Activated CD4-positive, alpha-beta T cell treated with anti-CD3 and anti-CD28 coated beads, Interleukin-2, Interleukin-6, amounts not matched to agents 100 ng/mL and 50 ng/mL, durations not matched to agents 16 hours and 8 hours (primary cell): ENCODE results near the gene UGT1A4.

ENCODE experiments used
- DNase-seq: peaks from one replicate; pipeline ENCODE4 v3.0.0-alpha.2; 2020

The UGT1A4 gene

GRCh38 chr2:233792720-233793119, 74.2 kb downstream of the UGT1A4 start:
- no peak for DNase-seq

GRCh38 chr2:233793465-233794127, 75.1 kb downstream of the UGT1A4 start:
- DNase-seq: no peak

GRCh38 chr2:233794128-233794658, 75.7 kb downstream of the UGT1A4 start:
- DNase-seq: no peak

DNA sequence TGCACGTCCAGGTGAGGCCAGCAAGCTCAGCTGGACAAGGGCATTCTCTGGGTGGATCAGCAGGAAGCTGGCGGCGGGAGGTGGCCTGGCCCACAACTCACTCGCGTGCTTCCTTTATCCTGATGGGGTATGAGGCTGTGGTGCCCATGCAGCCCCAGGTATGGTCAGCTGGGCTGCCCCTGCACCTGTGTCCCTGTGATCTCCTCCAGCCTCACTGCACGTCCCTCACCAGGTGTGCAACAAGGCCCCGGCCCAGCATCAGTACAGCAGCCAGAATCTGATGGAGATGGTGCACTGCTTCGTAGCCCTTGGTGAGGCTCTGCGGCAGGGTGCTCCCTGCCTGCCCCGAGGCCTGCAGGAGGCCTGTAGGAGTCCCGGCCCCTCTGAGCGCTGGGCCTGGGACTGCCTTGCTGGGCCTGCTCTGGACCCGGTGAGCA, 77.2 kb downstream of the UGT1A4 start:
- no peak for DNase-seq

GRCh38 chr2:233796254-233796653, 77.7 kb downstream of the UGT1A4 start:
- DNase-seq: no peak

DNA sequence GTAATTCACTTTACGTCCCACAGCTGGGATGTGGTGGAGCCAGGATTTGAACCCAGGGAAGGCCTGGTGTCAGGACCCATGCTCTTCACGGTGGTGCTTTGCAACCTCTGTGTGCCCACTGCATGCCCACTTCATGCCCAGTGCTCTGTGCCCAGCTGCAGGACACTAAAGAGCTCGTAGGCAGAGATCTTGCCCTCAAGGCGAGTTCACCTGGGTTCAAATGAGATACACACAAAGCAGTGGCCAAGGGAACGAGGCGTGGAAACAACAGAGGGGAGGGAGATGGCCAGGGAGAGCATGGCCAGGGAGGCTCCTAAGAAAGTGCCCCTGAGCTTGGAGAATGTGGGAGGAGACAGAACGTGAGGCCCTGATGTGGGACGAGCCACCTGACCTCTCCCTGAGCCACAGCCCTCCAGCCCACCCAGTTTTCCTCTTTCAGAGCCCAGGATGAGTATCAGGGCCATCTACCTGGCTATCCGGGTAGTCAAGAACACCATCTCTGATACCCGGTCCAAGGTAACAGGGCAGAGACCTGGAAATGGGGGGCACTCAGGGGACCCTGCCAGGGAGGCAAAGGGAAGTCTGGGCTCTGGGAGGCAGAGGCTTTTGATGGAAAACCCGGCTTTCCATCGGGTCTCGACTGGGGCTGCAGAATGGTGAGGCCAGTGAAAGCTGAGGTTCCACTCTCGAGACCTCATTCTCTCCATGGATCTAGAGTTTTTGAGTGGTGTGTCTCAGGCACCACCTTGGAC, 80.0 kb downstream of the UGT1A4 start:
- DNase-seq: no peak

GRCh38 chr2:233799087-233799665, 80.6 kb downstream of the UGT1A4 start:
- no peak for DNase-seq

DNA sequence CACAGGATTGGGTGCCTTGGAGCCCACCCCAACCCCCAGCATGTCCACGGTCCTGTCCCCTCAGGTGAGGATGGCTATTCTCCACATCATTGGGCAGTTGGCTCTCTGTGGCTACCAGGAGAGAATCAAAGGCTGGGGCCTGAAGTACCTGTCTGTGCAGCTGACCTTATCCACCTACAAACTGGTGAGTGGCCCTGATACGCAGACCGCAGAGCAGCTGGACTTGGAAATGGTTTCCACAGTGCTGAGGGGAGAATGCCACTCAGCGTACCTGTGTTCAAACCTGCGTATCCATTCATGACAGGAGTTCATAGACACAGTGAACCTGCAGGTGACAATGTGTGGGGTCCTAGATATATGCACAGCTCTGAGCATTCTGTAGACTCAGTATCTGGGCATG, 81.2 kb downstream of the UGT1A4 start:
- no peak for DNase-seq

GRCh38 chr2:233800208-233800607, 81.7 kb downstream of the UGT1A4 start:
- DNase-seq: no peak

GRCh38 chr2:233801357-233802131, 83.0 kb downstream of the UGT1A4 start:
- no peak for DNase-seq

GRCh38 chr2:233802132-233802815, 83.7 kb downstream of the UGT1A4 start:
- no peak for DNase-seq

- DNase-seq: no peak
Observed at GRCh38 chr2:233803292-233803911, 84.9 kb downstream of the UGT1A4 start.

DNA sequence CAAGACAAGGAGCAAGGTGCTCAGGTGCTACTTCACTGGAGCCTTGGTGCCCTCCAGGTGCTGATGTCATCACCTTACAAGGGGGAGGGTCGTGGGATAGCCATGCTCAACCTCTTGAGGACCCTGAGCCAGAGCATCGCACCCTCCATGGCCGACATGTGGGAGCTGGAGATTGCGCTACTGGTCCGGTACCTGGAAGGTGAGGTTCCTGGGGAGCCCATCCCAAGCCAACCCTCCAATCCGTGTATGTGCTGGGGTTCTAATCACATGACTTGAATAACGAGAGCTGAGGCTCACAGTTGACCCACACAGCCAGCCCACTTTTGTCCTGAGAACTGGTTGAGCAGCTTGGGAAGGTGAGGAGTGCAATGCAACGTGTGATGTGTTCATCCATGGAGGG, 85.5 kb downstream of the UGT1A4 start:
- DNase-seq: no peak

- no peak for DNase-seq
Observed at GRCh38 chr2:233807215-233807865, 88.8 kb downstream of the UGT1A4 start.

DNA sequence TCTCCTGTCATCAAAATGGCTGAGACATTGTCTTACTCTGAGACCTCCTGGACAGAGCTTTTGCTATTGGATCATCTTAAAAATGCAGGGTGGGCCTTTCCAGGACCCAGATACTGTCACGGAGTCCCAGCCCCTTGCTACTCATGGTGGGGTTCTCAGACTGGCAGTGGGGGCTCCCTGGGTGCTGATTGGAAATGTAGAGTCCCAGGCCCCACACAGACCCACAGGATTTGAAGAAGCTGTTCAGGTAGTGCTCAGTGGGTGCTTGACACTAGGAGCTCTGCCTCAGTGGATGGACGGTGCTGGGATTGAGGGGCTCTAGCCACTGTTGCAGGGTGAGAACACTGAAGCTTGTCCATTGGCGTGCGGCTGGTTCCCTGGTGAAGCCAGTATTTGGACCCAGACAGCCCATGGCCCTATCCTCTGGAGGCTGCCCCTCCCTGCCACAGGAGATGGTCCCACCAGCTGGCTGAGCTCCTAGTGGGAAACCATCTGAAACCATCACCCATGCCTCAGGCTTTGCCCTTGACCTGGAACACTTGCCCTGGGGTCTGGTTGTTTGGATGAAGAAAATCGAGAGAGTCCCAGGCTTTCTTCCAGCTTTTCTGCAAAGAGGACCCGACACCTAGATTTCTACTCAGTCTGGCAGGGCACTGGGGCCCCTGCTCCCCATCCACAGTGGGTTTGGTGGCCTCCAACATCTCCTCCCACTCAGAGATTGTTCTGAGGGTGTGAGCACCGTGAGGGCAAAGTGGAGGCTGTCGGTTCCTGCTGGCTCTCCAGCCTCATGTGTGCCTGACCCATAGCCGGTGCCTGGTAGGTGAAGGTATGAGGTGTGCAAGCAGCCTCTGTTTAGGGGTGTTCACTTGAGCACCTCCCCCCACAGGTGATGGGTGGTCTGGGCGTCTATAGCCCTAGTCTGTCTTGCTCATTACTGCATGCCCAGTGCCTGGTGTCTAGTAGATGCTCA, 89.7 kb downstream of the UGT1A4 start:
- DNase-seq: no peak

DNA sequence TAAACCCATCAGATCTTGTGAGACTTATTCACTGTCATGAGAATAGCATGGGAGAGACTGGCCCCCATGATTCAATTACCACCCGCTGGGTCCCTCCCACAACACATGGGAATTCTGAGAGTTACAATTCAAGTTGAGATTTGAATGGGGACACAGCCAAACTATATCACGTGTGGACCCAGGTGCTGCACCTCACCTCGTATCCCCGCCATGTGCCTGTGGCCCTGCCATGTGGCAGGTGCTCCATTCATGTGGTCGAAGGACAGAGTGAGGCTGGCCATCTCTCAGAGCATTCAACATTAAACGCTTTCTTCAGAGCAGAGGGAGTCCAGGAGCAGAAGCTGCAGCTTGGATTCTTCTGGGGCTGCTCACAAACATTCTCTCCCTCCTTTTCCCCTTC, 91.8 kb downstream of the UGT1A4 start:
- no peak for DNase-seq

DNA sequence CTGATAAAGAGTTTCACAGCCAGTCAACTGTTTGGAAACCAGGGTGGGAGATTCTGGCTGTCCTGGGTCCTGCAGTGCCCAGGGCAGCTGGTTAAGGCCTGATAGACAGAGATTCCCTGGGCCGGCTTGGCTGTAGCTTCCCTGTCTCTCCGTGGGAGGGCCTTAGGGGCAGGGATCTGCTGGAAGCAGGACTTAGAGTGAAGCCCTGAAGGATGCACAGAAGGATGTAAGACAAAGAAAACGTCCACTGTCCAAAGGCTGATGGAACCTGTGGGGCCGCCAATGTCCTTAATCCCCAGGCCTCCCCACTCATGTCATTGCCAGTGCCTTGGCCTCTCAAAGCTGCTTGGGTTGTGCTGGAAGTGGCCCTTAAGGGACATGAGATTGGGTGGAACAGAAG, 92.6 kb downstream of the UGT1A4 start:
- no peak for DNase-seq

DNA sequence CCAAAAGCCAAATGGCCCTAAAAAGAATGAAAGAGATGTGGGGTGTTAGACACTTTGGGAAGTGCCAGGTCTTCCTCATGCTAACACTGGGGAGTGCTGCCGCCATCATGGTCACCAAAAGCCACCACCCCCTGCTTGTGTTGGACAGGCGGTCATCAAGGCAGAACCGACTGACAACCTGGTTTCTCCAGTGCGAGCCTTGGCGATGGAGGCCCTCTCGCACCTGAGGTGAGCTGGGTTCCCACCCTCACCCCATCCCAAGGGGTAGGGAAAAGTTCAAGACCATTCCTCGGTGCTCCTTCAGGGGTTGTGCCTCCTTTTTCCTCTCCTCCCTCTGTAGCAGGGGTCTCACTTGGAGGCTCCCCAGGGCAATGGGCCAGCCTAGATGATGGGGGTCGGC, 93.2 kb downstream of the UGT1A4 start:
- DNase-seq: no peak

- DNase-seq: no peak
Observed at GRCh38 chr2:233813236-233814055, 94.9 kb downstream of the UGT1A4 start.
